K562 (cell line): ENCODE data around the gene EFHC1. TPM values are rescaled to one million over a fixed set of nuclear protein-coding genes. Genes with fewer than 3 reads are reported as not detected.
A peak's percentile ranks its signal among the peaks of the same experiment; 100 is the strongest.

Source experiments
- ATAC-seq: fragments of 200-7000 bp; cut with Tn5 transposase; 3 replicates; pipeline ENCODE4 v1.9.1; 2020; ENCODE audit warnings: moderate library complexity
- BruUV-seq: library from RNA; stranded (reverse); fragments of 400-500 nt; replicated peaks from 2 replicates; lab custom pipeline; 2021; lab: Mats Ljungman, UMichigan
- CTCF ChIA-PET: fragments of 300-600 bp; formaldehyde crosslinking; extraction: SDS; loops from one replicate; lab custom pipeline; 2021; ENCODE audit warnings: low intra/inter-chr PET ratio; lab: Yijun Ruan, JAX
- POLR2A ChIA-PET: fragments of 300-600, 350-650 bp; sonication (Branson Sonifier 250); formaldehyde crosslinking; extraction: SDS; loops from one replicate; lab custom pipeline; 2021; ENCODE audit warnings: antibody characterized with exemption, inconsistent platforms; lab: Yijun Ruan, JAX
- DNase-seq, 4 experiments: peaks; one replicate each; pipeline versions ENCODE4 v3.0.0 to v3.0.0-alpha.2; 2011 to 2018; ENCODE audit warnings: low spot score in 3 of 4, mixed read lengths in 3 of 4; ENCODE audit errors: extremely low read depth in 1 of 4
- FAIRE-seq: peaks from 2 replicates; lab custom pipeline; 2011; peaks lifted over from hg19 to GRCh38; lab: Jason Lieb, UNC
- H2AFZ ChIP-seq: 2 replicates; pipeline ENCODE4 v1.6.0; 2011; ENCODE audit warnings: low read depth, low read length, control low read depth, inconsistent platforms
- H3K27ac ChIP-seq: fragments of 200-600 bp; 3 replicates; pipeline ENCODE4 v1.8.0; 2011; ENCODE audit warnings: low read depth, mild to moderate bottlenecking, control low read depth, inconsistent platforms, low read length, moderate library complexity, mixed read lengths; ENCODE audit errors: extremely low read depth
- H3K27me3 ChIP-seq, 2 experiments: fragments of 300-600 bp in 1 of 2; 2 replicates in 1 of 2; 3 replicates in 1 of 2; pipeline versions ENCODE4 v1.6.0 to v1.8.0; 2011; ENCODE audit warnings: inconsistent platforms in 2 of 2, low read length in 2 of 2, mild to moderate bottlenecking in 1 of 2, mixed read lengths in 1 of 2, moderate library complexity in 1 of 2; ENCODE audit not compliant: control insufficient read depth in 2 of 2, insufficient read depth in 2 of 2
- H3K36me3 ChIP-seq: fragments of 300-600 bp; 3 replicates; pipeline ENCODE4 v1.8.0; 2011; ENCODE audit warnings: mild to moderate bottlenecking, low read length, inconsistent platforms; ENCODE audit not compliant: control insufficient read depth, insufficient read depth
- H3K4me1 ChIP-seq, 2 experiments: fragments of 200-600 bp in 1 of 2; replicated peaks in 1 of 2; 2 replicates in 1 of 2; 3 replicates in 1 of 2; pipeline versions ENCODE4 v1.5.1 to v1.8.0; 2011; ENCODE audit warnings: inconsistent platforms in 2 of 2, low read length in 2 of 2, mild to moderate bottlenecking in 1 of 2, mixed read lengths in 1 of 2, moderate library complexity in 1 of 2; ENCODE audit not compliant: control insufficient read depth in 2 of 2, insufficient read depth in 2 of 2
- H3K4me2 ChIP-seq: 2 replicates; pipeline ENCODE4 v1.6.1; 2011; ENCODE audit warnings: low read length, control low read depth, inconsistent platforms, mixed read lengths; ENCODE audit not compliant: insufficient read depth
- H3K4me3 ChIP-seq: fragments of 200-600 bp; sonication (generic), shearing (Covaris generic); 2 replicates; pipeline ENCODE4 v1.5.1; 2016; ENCODE audit warnings: control low read depth, inconsistent platforms
- H3K79me2 ChIP-seq: fragments of 200-600 bp; 3 replicates; pipeline ENCODE4 v1.8.0; 2011; ENCODE audit warnings: low read length, inconsistent platforms; ENCODE audit not compliant: control insufficient read depth, insufficient read depth
- H3K9ac ChIP-seq, 2 experiments: 2 replicates each; pipeline versions ENCODE4 v1.6.0 to v1.6.1; 2011; ENCODE audit warnings: low read depth in 2 of 2, low read length in 2 of 2, control low read depth in 1 of 2, inconsistent platforms in 1 of 2, mild to moderate bottlenecking in 1 of 2, mixed read lengths in 1 of 2; ENCODE audit not compliant: insufficient read depth in 1 of 2
- H3K9me1 ChIP-seq: one replicate; pipeline ENCODE4 v1.6.0; 2011; ENCODE audit warnings: inconsistent platforms, mild to moderate bottlenecking, low read length, moderate library complexity; ENCODE audit not compliant: control insufficient read depth, insufficient read depth
- H3K9me3 ChIP-seq: replicated peaks from 2 replicates; pipeline ENCODE4 v1.5.1; 2011; ENCODE audit warnings: low read depth, low read length, inconsistent platforms; ENCODE audit not compliant: control insufficient read depth, insufficient read depth
- H4K20me1 ChIP-seq: replicated peaks from 2 replicates; pipeline ENCODE4 v1.6.1; 2011; ENCODE audit warnings: low read length, inconsistent platforms, mixed read lengths; ENCODE audit not compliant: control insufficient read depth, insufficient read depth
- ATF1 ChIP-seq, 2 experiments: fragments of 450-650 bp in 1 of 2; IDR thresholded peaks; 2 replicates each; pipeline ENCODE4 v1.6.1; 2016; ENCODE audit warnings: missing compliant biosample characterization in 1 of 2, missing genetic modification characterization in 1 of 2
- CC2D1A ChIP-seq: fragments of 450-650 bp; IDR thresholded peaks from 2 replicates; pipeline ENCODE4 v1.6.1; 2017; ENCODE audit warnings: mild to moderate bottlenecking
- CSDE1 ChIP-seq, 2 experiments: fragments of 450-650 bp; IDR thresholded peaks; 2 replicates each; pipeline ENCODE4 v1.6.1; 2016; ENCODE audit warnings: mild to moderate bottlenecking in 1 of 2
- DDX20 ChIP-seq: fragments of 450-650 bp; IDR thresholded peaks from 2 replicates; pipeline ENCODE4 v1.6.1; 2016; ENCODE audit warnings: missing genetic modification characterization, low read depth, mild to moderate bottlenecking, missing compliant biosample characterization, moderate library complexity
- ETS2 ChIP-seq: IDR thresholded peaks from 2 replicates; pipeline ENCODE4 v1.6.1; 2016; ENCODE audit warnings: borderline replicate concordance, missing genetic modification characterization, mild to moderate bottlenecking, moderate library complexity, missing compliant biosample characterization; ENCODE audit not compliant: poor library complexity, severe bottlenecking
- FOXM1 ChIP-seq, 2 experiments: fragments of 450-650 bp in 1 of 2; sonication (generic) in 1 of 2; formaldehyde crosslinking in 1 of 2; IDR thresholded peaks; 2 replicates each; pipeline versions ENCODE4 v1.6.1 to v1.9.0; 2017 to 2022; ENCODE audit warnings: low read depth in 2 of 2, mild to moderate bottlenecking in 2 of 2, missing genetic modification reagents in 1 of 2, moderate library complexity in 1 of 2
- LCOR ChIP-seq: sonication (generic); formaldehyde crosslinking; IDR thresholded peaks from 2 replicates; pipeline ENCODE4 v1.8.0; 2022; ENCODE audit warnings: mild to moderate bottlenecking, missing genetic modification reagents
- NFE2 ChIP-seq: IDR thresholded peaks from 2 replicates; pipeline ENCODE4 v1.6.1; 2014; ENCODE audit warnings: antibody characterized with exemption, low read depth
- RFX7 ChIP-seq: fragments of 250-450 bp; sonication (Bioruptor Pico); IDR thresholded peaks from 2 replicates; pipeline ENCODE4 v1.5.1; 2021; ENCODE audit warnings: mild to moderate bottlenecking
- SNRNP70 ChIP-seq: fragments of 200-400 bp; formaldehyde crosslinking; optimal IDR thresholded peaks from 2 replicates; pipeline ENCODE3; 2017; ENCODE audit warnings: low read depth, low read length
- TFAM ChIP-seq: fragments of 250-450 bp; sonication (Bioruptor Pico); conservative IDR thresholded peaks from 2 replicates; pipeline ENCODE4 v1.5.0; 2021; ENCODE audit warnings: mild to moderate bottlenecking, moderate library complexity
- TRIM28 ChIP-seq: fragments of 450-650 bp; IDR thresholded peaks from 2 replicates; pipeline ENCODE4 v1.6.1; 2017
- ZC3H11A ChIP-seq: IDR thresholded peaks from 2 replicates; pipeline ENCODE4 v1.6.1; 2012; ENCODE audit warnings: low read depth, low read length, improper control_type of control experiment
- ZNF431 ChIP-seq: sonication (generic); formaldehyde crosslinking; IDR thresholded peaks from 2 replicates; pipeline ENCODE4 v1.8.0; 2022; ENCODE audit warnings: mild to moderate bottlenecking, missing genetic modification reagents
- WGBS: fragments of 100-300 bp; shearing (Covaris generic); methylation state at CpG from one replicate; pipeline ENCODE4 v1.1.6; 2016; ENCODE audit warnings: low coverage, mixed read lengths; ENCODE audit not compliant: insufficient coverage; ENCODE audit errors: missing lambda C conversion rate; 5-methylcytosine and 5-hydroxymethylcytosine counted together
- in situ Hi-C: fragments of 300-500 bp; cut with MboI; formaldehyde crosslinking; loops from 4 replicates; pipeline ENCODE4 v1.15.0; 2018; ENCODE audit warnings: inconsistent platforms, mixed read lengths
- intact Hi-C: fragments of 100-400 bp; cut with micrococcal nuclease; formaldehyde crosslinking; loops from 2 replicates; pipeline ENCODE4 v1.14.2; 2022
- polyA plus RNA-seq, 8 experiments: library from polyadenylated mRNA; depleted of rRNA in 4 of 8; stranded (reverse) in 5 of 8; unstranded in 3 of 8; fragments of >200 nt; fragmentation: Nextera tagmentation in 2 of 8; fragmentation: Illumina TruSeq in 1 of 8; extraction: Ambion mirVana in 2 of 8; extraction: Trizol in 1 of 8; gene quantifications; 2 replicates each; pipeline versions ENCODE4 v1.2.1 to v1.2.3, GENCODE V29; 2011 to 2014; ENCODE audit warnings: inconsistent platforms in 1 of 8, missing spikeins in 1 of 8
- total RNA-seq, 7 experiments: library from RNA; depleted of rRNA in 6 of 7; stranded (reverse); fragments of >200 nt in 6 of 7; fragmentation: Illumina TruSeq in 2 of 7; extraction: Trizol in 2 of 7; gene quantifications; 2 replicates each; pipeline versions ENCODE4 v1.2.1 to v1.2.3, GENCODE V29; 2011 to 2021; ENCODE audit warnings: low replicate concordance in 1 of 7
- TF ChIP-seq, protein P1 (sequence below): sonication (generic); formaldehyde crosslinking; IDR thresholded peaks from 2 replicates; pipeline ENCODE4 v1.8.0; 2022; ENCODE audit warnings: mild to moderate bottlenecking, low read depth, missing genetic modification reagents

EFHC1 gene
- total and polyA plus RNA-seq, 9 of the 15 experiments (the other 6 are each of a cell fraction or from before 2014, with no cell fraction given), result 9.5 to 31.0 (median 14.9) TPM

DNA sequence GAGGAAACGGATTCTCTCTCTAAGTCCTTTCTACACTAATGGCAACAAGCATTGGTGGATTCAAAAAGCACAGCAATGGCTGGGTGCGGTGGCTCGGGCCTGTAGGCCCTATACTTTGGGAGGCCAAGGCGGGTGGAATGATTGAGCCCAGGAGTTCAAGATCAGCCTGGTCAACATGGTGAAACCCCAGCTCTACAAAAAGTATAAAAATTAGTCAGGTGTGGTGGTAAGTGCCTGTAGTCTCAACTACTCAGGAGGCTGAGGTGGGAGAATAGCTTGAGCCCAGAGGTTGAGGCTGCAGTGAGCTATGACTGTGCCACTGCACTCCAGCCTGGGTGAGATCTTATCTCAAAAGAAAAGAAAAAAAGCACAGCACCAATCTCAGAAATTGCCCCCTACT lies 38.9 kb upstream of the EFHC1 start:
- CTCF ChIA-PET, result no interaction called here

More for the DNA sequence above, 38.9 kb upstream of the EFHC1 start:
- 84% methylated on average over 4 of the region's 4 CpGs for WGBS
- Histone ChIP-seq H3K9ac (peak overlapping the region in 1 of 2 experiments; percentile 47; a peak in 1 of 4 replicates), H2AFZ (no peak overlapping the region), H3K9me1 (no peaks in the 10 kb centered on the region), H3K27me3 (no peaks in the 10 kb centered on the region), H3K27ac (no peak overlapping the region), H3K9me3 (no peaks in the 10 kb centered on the region), H3K4me3 (no peak overlapping the region), H3K4me2 (no peak overlapping the region)
- intact Hi-C loops, result no loop called here
- DNase-seq, result no peak
- POLR2A ChIA-PET, result interaction anchor here (1.7 kb wide), 1 partner anchor 9 kb away, joined by 5 read pairs; no protein-coding TSS in a partner anchor
- TF ChIP-seq LCOR (no peak), ZNF431 (no peak), ATF1 (CRISPR knock-in tag; IDR thresholded peaks at IDR 0.05) (no peak), ATF1 (tag; IDR thresholded peaks at IDR 0.05) (no peak), ETS2 (no peak), ZC3H11A (no peak), FOXM1 (IDR thresholded peaks at IDR 0.05; ENCODE audit: low read depth) (no peak), FOXM1 (CRISPR knock-in tag; IDR thresholded peaks at IDR 0.05; ENCODE audit: low read depth) (no peak), DDX20 (no peak), RFX7 (no peak), SNRNP70 (no peak), CSDE1 (IDR thresholded peaks at IDR 0.05) (no peak), TFAM (CRISPR knock-in tag) (no peak), CC2D1A (no peak), NFE2 (no peak), TRIM28 (no peak)
- TF ChIP-seq, protein P1, sequence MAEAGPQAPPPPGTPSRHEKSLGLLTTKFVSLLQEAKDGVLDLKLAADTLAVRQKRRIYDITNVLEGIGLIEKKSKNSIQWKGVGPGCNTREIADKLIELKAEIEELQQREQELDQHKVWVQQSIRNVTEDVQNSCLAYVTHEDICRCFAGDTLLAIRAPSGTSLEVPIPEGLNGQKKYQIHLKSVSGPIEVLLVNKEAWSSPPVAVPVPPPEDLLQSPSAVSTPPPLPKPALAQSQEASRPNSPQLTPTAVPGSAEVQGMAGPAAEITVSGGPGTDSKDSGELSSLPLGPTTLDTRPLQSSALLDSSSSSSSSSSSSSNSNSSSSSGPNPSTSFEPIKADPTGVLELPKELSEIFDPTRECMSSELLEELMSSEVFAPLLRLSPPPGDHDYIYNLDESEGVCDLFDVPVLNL (CRISPR knock-in tag), result no peak
- TF ChIP-seq, all 486 proteins: peak for 0
- Histone ChIP-seq H3K4me1 (no peaks in the 10 kb centered on the region), H4K20me1 (no peaks in the 10 kb centered on the region), H3K79me2 (peaks cover 1% of the 10 kb centered on the region; the same call in 1 of the 3 replicates), H3K36me3 (no peaks in the 10 kb centered on the region)
- no TSS peak for BruUV-seq
- in situ Hi-C loops, result no loop called here
- no peak for ATAC-seq
- FAIRE-seq, result no peak
